Stimulated activated CD8-positive, alpha-beta memory T cell treated with anti-CD3 and anti-CD28 coated beads, Interleukin-4, amount 100 ng/mL, for 1 hour (primary cell): ENCODE measurements around the gene LIG3.
"Not testable (repeated sequence)": the region's sequence is repeated elsewhere in the genome, so short reads cannot be mapped to it uniquely, and the experiment has no call there.

Experiments
- DNase-seq, 2 donors: peaks; one replicate each; pipeline ENCODE4 v3.0.0-alpha.2; 2020; ENCODE audit warnings: low read depth in 2 of 2, low spot score in 1 of 2

LIG3 gene

DNA sequence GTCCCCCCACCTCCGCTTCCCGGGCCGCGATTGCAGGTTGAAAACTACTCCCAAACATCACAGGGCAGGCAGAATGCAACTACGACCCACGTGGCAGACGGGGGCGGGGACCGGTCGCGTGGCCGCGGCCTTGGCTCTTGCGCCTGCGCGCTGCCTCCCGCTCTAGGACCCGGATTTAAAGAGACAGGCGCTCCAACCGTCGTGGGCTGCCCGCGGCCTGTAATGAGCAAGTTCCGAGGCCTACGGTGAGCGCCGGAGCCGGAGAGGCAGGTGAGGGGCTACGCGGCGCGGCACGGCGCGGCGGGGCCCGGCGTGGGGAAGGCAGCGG lies at the start of gene LIG3:
Gene LIG3 (plus strand): TSS at position 160 of the 328 bp plus-strand sequence. CDS start 2,494 bp downstream, outside the sequence.
- DNase-seq = peak; percentile 88 to 90

GRCh38 chr17:34950780-34951179 lies 29.5 kb upstream of the LIG3 start:
- DNase-seq = not testable (repeated sequence)

DNA sequence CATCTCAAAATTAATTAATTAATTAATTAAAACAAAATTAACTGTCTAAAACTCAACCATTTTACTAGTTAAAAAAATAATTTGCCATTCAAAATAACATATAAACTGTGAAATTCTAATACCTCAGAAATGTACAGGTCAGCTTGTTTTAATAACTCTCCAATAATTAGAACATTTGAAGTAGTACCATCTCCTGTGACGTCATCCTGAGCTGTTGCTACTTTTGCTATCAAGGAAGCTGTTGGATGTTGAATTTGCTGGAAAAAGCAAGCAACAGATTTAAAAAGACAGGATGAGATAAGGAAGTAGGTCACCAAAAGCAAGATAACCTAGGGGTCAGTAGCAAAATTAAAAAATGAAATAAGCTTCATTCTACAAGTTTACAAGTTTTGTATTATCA lies 21.9 kb upstream of the LIG3 start:
- no peak for DNase-seq

GRCh38 chr17:34961093-34961911 lies 19.0 kb upstream of the LIG3 start, which contains the start of the genes CCT6B and ZNF830:
Gene CCT6B, minus strand, starts transcription at chr17:34961460. Its CDS starts 67 bp downstream, at chr17:34961393.
Gene ZNF830, plus strand, starts transcription at chr17:34961540. Its CDS starts 27 bp downstream, at chr17:34961567.
- peak; percentile 79 to 80 for DNase-seq

GRCh38 chr17:34974179-34974578 lies 6.1 kb upstream of the LIG3 start:
- DNase-seq = no peak

GRCh38 chr17:34974794-34975785 lies 5.2 kb upstream of the LIG3 start:
- no peak for DNase-seq

GRCh38 chr17:34979153-34979552 lies 1.2 kb upstream of the LIG3 start:
- no peak for DNase-seq

GRCh38 chr17:34979650-34980352 lies 511 bp upstream of the LIG3 start:
- no peak for DNase-seq

GRCh38 chr17:34980681-34981537 lies 597 bp downstream of the LIG3 start:
- DNase-seq = peak; percentile 60 to 62

DNA sequence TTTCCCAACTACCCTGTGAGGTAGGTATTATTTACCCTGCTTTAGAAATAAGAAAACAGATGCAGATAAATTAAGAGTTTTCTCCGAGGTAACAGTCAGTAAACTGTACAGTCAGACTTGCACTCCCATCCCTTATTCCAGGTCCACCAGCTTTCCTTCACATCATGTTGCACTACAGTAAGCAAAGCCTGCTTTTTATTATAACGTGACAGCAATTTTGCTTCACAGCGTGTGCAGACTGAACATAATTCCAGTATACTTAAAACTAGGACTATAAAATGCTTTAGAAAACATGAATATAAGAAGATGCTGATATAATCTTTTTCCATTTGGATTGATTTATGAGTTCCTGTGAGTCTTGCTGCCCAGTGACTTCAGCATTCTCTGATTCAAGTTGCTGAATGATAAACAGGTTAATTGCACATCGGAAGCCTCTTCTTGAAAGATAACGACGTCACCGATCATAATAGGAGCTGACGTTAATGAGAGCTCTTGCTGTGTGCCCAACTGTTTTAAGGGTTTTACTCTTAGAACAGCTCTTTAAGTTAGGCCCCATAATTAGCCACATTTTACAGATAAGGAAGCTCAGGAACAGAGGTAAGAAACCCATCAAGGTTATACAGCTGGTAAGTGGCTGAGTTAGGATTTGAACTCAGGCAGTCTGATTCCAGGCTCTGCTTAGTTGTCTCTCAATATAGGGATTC lies 1.4 kb downstream of the LIG3 start:
- DNase-seq = no peak

- no peak for DNase-seq
Observed at GRCh38 chr17:34987232-34987631, 6.9 kb downstream of the LIG3 start.

DNA sequence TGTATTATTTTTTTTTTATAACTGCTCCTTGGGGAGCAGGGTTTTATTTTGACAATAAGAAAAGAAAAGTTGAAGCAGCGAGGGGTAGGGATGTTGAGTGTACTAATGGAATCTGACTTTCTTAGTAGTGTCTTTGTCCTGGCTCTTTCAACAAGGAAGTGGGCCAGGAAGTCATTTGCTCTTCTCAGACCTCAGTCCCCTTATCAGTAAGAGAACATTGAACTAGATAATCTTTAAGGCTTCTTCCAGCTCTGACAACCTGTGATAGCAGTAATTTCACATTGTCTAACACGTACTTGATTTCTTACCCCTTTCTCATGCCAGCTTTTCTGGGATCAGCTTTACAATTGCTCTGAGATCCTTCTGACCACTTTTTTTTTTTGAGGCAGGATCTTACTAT lies 8.3 kb downstream of the LIG3 start:
- no peak for DNase-seq

- no peak for DNase-seq
Observed at GRCh38 chr17:34989473-34989872, 9.2 kb downstream of the LIG3 start.

GRCh38 chr17:34990921-34991365 lies 10.6 kb downstream of the LIG3 start:
- DNase-seq = no peak

GRCh38 chr17:34991606-34992005 lies 11.3 kb downstream of the LIG3 start:
- DNase-seq = no peak

- DNase-seq = no peak
Observed at GRCh38 chr17:34993031-34993430, 12.7 kb downstream of the LIG3 start.

DNA sequence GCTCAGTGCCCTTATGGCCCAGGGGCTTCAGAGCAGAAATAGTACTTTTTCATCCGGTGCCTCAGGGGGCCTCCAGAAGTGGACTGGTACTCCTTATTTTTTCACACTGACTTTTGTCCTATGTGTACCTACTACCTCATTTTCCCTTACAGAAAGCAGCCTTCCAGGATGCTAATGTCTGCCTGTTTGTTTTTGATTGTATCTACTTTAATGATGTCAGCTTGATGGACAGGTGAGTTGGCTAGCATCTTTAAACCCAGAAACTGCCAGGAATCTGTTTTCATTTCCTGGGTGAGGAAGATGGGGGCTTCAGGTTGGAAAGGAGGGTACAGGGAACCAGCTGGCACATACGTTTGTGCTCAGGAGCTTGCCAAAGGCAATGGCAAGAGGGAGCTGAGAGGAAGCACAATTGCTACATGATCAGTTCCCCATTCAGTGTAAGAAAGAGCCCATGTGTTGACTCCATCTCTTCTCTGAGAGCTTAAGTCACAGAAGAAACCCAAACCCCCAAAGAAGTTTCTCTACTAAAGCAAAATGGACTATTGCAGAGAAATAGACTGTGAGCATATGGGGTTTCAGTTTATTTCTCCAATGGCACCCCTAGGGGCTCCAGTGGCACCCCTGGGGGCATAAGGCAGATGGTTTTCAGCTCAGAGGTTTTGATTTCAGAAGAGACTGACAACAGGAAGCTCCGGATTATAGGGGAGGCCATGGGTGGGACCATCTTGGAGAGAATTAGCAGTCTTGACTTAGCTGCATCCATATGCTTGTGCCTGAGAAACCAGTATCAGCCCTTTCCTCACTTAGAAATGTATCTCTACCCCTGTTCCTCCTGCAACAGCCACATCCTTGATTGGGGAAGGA lies 16.3 kb downstream of the LIG3 start:
- DNase-seq = no peak

GRCh38 chr17:34997355-34997862 lies 17.1 kb downstream of the LIG3 start:
- DNase-seq = no peak
